ENCODE measurements around the gene CCND1.

CCND1 gene

GRCh38 chr11:69651834-69652620, 11.1 kb downstream of the CCND1 start:
- peaks cover 0 to 2% (median 0%) of the 10 kb centered on the region in 5 donors for H3K27me3 ChIP-seq (ENCODE audit: control insufficient read depth in 5 of 5, insufficient read depth in 4 of 5, low read length in 5 of 5)
- no peak overlapping the region for H3K4me3 ChIP-seq (ENCODE audit: low read depth in 1 of 5, low read length in 5 of 5)
- no peaks in the 10 kb centered on the region for H3K9me3 ChIP-seq (ENCODE audit: control insufficient read depth in 5 of 5, low read length in 5 of 5)
- H3K9ac ChIP-seq (ENCODE audit: low read length in 5 of 5), result no peak overlapping the region
- H3K27ac ChIP-seq (ENCODE audit: low read depth, low read length), result no peak overlapping the region
- H3K4me1 ChIP-seq (ENCODE audit: control insufficient read depth in 5 of 5, insufficient read depth in 5 of 5, low read length in 5 of 5), result peaks cover 0 to 5% (median 2%) of the 10 kb centered on the region in 5 donors
- peaks cover 9 to 74% (median 65%) of the 10 kb centered on the region in 5 donors for H3K36me3 ChIP-seq (ENCODE audit: control insufficient read depth in 5 of 5, insufficient read depth in 5 of 5, low read length in 5 of 5)

GRCh38 chr11:69652999-69653398, 12.0 kb downstream of the CCND1 start:
- Histone ChIP-seq H3K4me1 (ENCODE audit: control insufficient read depth in 5 of 5, insufficient read depth in 5 of 5, low read length in 5 of 5) (peaks cover 0 to 4% (median 3%) of the 10 kb centered on the region in 5 donors), H3K9me3 (ENCODE audit: control insufficient read depth in 5 of 5, low read length in 5 of 5) (no peaks in the 10 kb centered on the region), H3K36me3 (ENCODE audit: control insufficient read depth in 5 of 5, insufficient read depth in 5 of 5, low read length in 5 of 5) (peaks cover 9 to 64% (median 57%) of the 10 kb centered on the region in 5 donors), H3K27ac (ENCODE audit: low read depth, low read length) (no peak overlapping the region), H3K27me3 (ENCODE audit: control insufficient read depth in 5 of 5, insufficient read depth in 4 of 5, low read length in 5 of 5) (peaks cover 0 to 2% (median 0%) of the 10 kb centered on the region in 5 donors), H3K4me3 (ENCODE audit: low read depth in 1 of 5, low read length in 5 of 5) (no peak overlapping the region), H3K9ac (ENCODE audit: low read length in 5 of 5) (no peak overlapping the region)

- Histone ChIP-seq H3K27ac (ENCODE audit: low read depth, low read length) (no peak overlapping the region), H3K36me3 (ENCODE audit: control insufficient read depth in 5 of 5, insufficient read depth in 5 of 5, low read length in 5 of 5) (peaks cover 9 to 59% (median 53%) of the 10 kb centered on the region in 5 donors), H3K4me1 (ENCODE audit: control insufficient read depth in 5 of 5, insufficient read depth in 5 of 5, low read length in 5 of 5) (peaks cover 0 to 9% (median 3%) of the 10 kb centered on the region in 5 donors), H3K27me3 (ENCODE audit: control insufficient read depth in 5 of 5, insufficient read depth in 4 of 5, low read length in 5 of 5) (peaks cover 0 to 2% (median 0%) of the 10 kb centered on the region in 5 donors), H3K9ac (ENCODE audit: low read length in 5 of 5) (no peak overlapping the region), H3K9me3 (ENCODE audit: control insufficient read depth in 5 of 5, low read length in 5 of 5) (no peaks in the 10 kb centered on the region), H3K4me3 (ENCODE audit: low read depth in 1 of 5, low read length in 5 of 5) (no peak overlapping the region)
Measured at GRCh38 chr11:69653406-69653960, 12.5 kb downstream of the CCND1 start.

- Histone ChIP-seq H3K27me3 (ENCODE audit: control insufficient read depth in 5 of 5, insufficient read depth in 4 of 5, low read length in 5 of 5) (peaks cover 0 to 2% (median 0%) of the 10 kb centered on the region in 5 donors), H3K4me1 (ENCODE audit: control insufficient read depth in 5 of 5, insufficient read depth in 5 of 5, low read length in 5 of 5) (peaks cover 0 to 12% (median 3%) of the 10 kb centered on the region in 5 donors), H3K9ac (ENCODE audit: low read length in 5 of 5) (no peak overlapping the region), H3K36me3 (ENCODE audit: control insufficient read depth in 5 of 5, insufficient read depth in 5 of 5, low read length in 5 of 5) (peaks cover 9 to 53% (median 48%) of the 10 kb centered on the region in 5 donors), H3K9me3 (ENCODE audit: control insufficient read depth in 5 of 5, low read length in 5 of 5) (no peaks in the 10 kb centered on the region), H3K27ac (ENCODE audit: low read depth, low read length) (no peak overlapping the region), H3K4me3 (ENCODE audit: low read depth in 1 of 5, low read length in 5 of 5) (no peak overlapping the region)
Measured at GRCh38 chr11:69654001-69654659, 13.2 kb downstream of the CCND1 start.

GRCh38 chr11:69654660-69655478, 13.9 kb downstream of the CCND1 start:
- Histone ChIP-seq H3K9me3 (ENCODE audit: control insufficient read depth in 5 of 5, low read length in 5 of 5) (no peaks in the 10 kb centered on the region), H3K4me3 (ENCODE audit: low read depth in 1 of 5, low read length in 5 of 5) (no peak overlapping the region), H3K9ac (ENCODE audit: low read length in 5 of 5) (no peak overlapping the region), H3K4me1 (ENCODE audit: control insufficient read depth in 5 of 5, insufficient read depth in 5 of 5, low read length in 5 of 5) (peaks cover 0 to 12% (median 3%) of the 10 kb centered on the region in 5 donors), H3K27me3 (ENCODE audit: control insufficient read depth in 5 of 5, insufficient read depth in 4 of 5, low read length in 5 of 5) (peaks cover 0 to 2% (median 0%) of the 10 kb centered on the region in 5 donors), H3K36me3 (ENCODE audit: control insufficient read depth in 5 of 5, insufficient read depth in 5 of 5, low read length in 5 of 5) (peaks cover 9 to 45% (median 41%) of the 10 kb centered on the region in 5 donors), H3K27ac (ENCODE audit: low read depth, low read length) (no peak overlapping the region)

GRCh38 chr11:69655479-69656428, 14.8 kb downstream of the CCND1 start:
- peaks cover 9 to 37% (median 33%) of the 10 kb centered on the region in 5 donors for H3K36me3 ChIP-seq (ENCODE audit: control insufficient read depth in 5 of 5, insufficient read depth in 5 of 5, low read length in 5 of 5)
- H3K27me3 ChIP-seq (ENCODE audit: control insufficient read depth in 5 of 5, insufficient read depth in 4 of 5, low read length in 5 of 5), result peaks cover 0 to 2% (median 0%) of the 10 kb centered on the region in 5 donors
- H3K27ac ChIP-seq (ENCODE audit: low read depth, low read length), result no peak overlapping the region
- peaks cover 0 to 14% (median 5%) of the 10 kb centered on the region in 5 donors for H3K4me1 ChIP-seq (ENCODE audit: control insufficient read depth in 5 of 5, insufficient read depth in 5 of 5, low read length in 5 of 5)
- no peak overlapping the region for H3K4me3 ChIP-seq (ENCODE audit: low read depth in 1 of 5, low read length in 5 of 5)
- H3K9ac ChIP-seq (ENCODE audit: low read length in 5 of 5), result no peak overlapping the region
- no peaks in the 10 kb centered on the region for H3K9me3 ChIP-seq (ENCODE audit: control insufficient read depth in 5 of 5, low read length in 5 of 5)

GRCh38 chr11:69656536-69657455, 15.8 kb downstream of the CCND1 start:
- Histone ChIP-seq H3K27me3 (ENCODE audit: control insufficient read depth in 5 of 5, insufficient read depth in 4 of 5, low read length in 5 of 5) (peaks cover 0 to 2% (median 0%) of the 10 kb centered on the region in 5 donors), H3K4me1 (ENCODE audit: control insufficient read depth in 5 of 5, insufficient read depth in 5 of 5, low read length in 5 of 5) (peaks cover 0 to 18% (median 7%) of the 10 kb centered on the region in 5 donors), H3K27ac (ENCODE audit: low read depth, low read length) (no peak overlapping the region), H3K36me3 (ENCODE audit: control insufficient read depth in 5 of 5, insufficient read depth in 5 of 5, low read length in 5 of 5) (peaks cover 5 to 27% (median 23%) of the 10 kb centered on the region in 5 donors), H3K9ac (ENCODE audit: low read length in 5 of 5) (no peak overlapping the region), H3K9me3 (ENCODE audit: control insufficient read depth in 5 of 5, low read length in 5 of 5) (no peaks in the 10 kb centered on the region), H3K4me3 (ENCODE audit: low read depth in 1 of 5, low read length in 5 of 5) (no peak overlapping the region)

GRCh38 chr11:69657456-69657910, 16.5 kb downstream of the CCND1 start:
- Histone ChIP-seq H3K9ac (ENCODE audit: low read length in 5 of 5) (no peak overlapping the region), H3K27ac (ENCODE audit: low read depth, low read length) (no peak overlapping the region), H3K36me3 (ENCODE audit: control insufficient read depth in 5 of 5, insufficient read depth in 5 of 5, low read length in 5 of 5) (peaks cover 4 to 21% (median 16%) of the 10 kb centered on the region in 5 donors), H3K4me1 (ENCODE audit: control insufficient read depth in 5 of 5, insufficient read depth in 5 of 5, low read length in 5 of 5) (peaks cover 2 to 24% (median 13%) of the 10 kb centered on the region in 5 donors), H3K9me3 (ENCODE audit: control insufficient read depth in 5 of 5, low read length in 5 of 5) (no peaks in the 10 kb centered on the region), H3K4me3 (ENCODE audit: low read depth in 1 of 5, low read length in 5 of 5) (no peak overlapping the region), H3K27me3 (ENCODE audit: control insufficient read depth in 5 of 5, insufficient read depth in 4 of 5, low read length in 5 of 5) (peaks cover 0 to 2% (median 0%) of the 10 kb centered on the region in 5 donors)

Data from subcutaneous abdominal adipose tissue (tissue), 5 donors.